Measurements from ENCODE around the gene HES2.
"Not testable (repeated sequence)": the region's sequence is repeated elsewhere in the genome, so short reads cannot be mapped to it uniquely, and the experiment has no call there.

Gene HES2

GRCh38 chr1:6453895-6454855 lies 34.5 kb upstream of the HES2 start:
- DNase-seq: not testable (repeated sequence)

- no peak for DNase-seq
Observed at GRCh38 chr1:6450943-6451373, 31.2 kb upstream of the HES2 start.

- DNase-seq: not testable (repeated sequence)
Observed at GRCh38 chr1:6450486-6450885, 30.8 kb upstream of the HES2 start.

GRCh38 chr1:6450005-6450450 lies 30.3 kb upstream of the HES2 start:
- DNase-seq: no peak

DNA sequence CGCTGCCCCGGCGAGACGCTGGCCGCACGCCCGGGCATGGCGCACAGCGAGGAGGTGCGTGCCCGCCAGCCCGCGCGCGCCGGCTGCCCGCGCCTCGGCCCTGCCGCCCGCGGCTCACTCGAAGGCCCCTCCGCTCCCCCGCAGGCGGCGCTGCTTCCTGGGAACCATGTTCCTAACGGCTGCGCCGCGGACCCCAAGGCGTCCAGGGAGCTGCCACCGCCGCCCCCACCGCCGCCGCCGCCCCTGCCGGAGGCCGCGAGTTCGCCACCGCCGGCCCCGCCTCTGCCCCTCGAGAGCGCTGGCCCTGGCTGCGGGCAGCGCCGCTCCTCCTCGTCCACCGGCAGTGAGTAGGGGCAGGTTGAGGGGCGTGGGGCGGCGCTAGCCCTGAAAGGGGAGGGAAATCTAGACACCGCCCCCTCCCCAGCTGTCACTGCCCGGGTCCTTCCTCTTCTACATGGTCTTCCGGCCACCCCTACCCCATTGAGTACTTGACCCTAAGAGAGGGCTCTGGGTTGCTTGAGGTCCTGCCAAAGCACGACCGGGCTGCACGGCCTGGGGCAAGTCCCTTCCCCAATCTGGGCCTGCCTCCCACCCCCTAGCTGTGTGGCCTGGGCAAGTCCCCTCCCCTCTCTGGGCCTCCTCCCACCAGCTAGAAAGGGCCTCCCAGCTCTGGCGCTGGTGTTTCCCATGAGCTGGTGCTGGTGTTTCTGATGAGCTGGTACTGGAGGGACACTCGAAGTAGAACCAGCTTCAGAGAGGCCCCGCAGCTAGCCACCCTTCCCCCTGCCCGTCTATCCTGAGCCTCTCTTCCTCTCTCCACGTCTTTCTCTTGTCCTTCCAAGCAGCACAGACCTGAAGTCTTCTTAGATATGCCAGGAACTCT lies 29.3 kb upstream of the HES2 start:
- no peak for DNase-seq

GRCh38 chr1:6447818-6448748 lies 28.4 kb upstream of the HES2 start:
- DNase-seq: no peak

DNA sequence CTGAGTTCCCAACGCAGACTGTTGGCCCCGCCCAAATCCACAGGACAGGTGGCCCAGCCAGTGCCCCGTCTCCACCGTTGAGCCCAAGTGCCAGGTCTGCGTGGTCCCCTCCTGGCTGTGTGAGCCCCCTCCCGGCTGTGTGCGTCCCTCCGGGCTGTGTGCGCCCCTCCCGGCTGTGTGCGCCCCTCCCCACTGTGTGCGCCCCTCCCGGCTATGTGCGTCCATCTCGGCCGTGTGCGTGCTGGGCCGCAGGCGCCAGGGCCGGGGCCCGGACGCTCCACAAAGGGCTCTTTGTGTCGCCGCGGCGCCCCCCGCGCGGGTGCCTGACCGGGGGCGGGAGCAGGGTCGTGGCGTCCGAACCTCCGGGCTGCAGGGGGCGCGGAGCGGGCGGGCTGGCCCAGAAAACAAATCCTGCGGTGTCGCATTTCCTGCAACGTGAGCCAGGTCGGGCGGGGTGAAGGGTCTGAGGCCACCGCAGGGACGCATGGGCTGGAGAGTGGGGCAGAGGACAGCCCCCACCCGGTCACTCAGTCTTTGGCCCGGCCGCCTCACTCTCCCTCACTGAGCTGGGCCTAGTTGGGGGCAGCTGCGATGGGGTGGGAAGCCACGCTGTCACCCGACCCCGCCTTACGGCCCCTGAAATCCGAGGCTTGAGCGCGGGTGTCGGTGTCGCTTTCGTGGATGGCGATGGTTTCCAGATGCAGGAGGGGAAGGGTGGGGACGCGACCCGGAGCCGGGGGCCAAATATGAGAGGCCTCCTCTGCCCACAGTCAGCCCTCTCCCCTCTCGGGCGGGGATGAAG lies 27.5 kb upstream of the HES2 start:
- DNase-seq: no peak

- DNase-seq: no peak
Observed at GRCh38 chr1:6446665-6447015, 26.9 kb upstream of the HES2 start.

GRCh38 chr1:6445929-6446328 lies 26.2 kb upstream of the HES2 start:
- not testable (repeated sequence) for DNase-seq

DNA sequence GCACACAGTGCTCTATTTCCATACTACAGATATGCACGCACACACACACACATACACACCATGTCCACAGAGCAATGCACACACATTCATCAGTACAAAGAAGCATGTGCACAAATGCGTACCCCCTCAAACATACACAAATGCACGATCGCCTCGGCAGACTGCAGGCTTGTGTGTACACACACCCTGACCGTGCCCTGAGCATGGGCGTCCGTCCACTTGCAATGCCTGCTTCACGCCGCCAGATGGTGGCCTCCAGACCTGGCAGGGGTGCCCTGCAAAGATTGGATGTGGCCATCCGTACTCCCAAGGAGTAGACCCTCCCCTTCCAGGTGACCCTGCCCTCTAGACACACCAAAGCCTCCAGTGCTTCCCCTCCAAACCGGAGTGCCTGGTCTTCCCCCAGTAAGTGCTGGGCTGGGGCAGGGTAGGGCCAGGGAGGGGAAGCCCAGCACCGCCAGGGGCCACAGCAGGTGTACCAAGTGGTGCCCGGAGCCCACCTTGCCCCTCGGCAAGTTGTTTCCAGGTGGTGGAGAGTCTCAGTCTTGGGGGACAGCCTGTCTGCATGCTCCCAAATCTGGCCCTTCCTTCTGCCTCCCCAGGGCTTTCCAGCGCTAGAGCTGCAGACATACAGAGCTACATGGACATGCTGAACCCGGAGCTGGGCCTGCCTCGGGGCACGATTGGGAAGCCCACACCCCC lies 25.5 kb upstream of the HES2 start:
- DNase-seq: peak; percentile 14 to 48

GRCh38 chr1:6444377-6444776 lies 24.7 kb upstream of the HES2 start:
- no peak for DNase-seq

GRCh38 chr1:6443339-6444115 lies 23.8 kb upstream of the HES2 start:
- no peak for DNase-seq

DNA sequence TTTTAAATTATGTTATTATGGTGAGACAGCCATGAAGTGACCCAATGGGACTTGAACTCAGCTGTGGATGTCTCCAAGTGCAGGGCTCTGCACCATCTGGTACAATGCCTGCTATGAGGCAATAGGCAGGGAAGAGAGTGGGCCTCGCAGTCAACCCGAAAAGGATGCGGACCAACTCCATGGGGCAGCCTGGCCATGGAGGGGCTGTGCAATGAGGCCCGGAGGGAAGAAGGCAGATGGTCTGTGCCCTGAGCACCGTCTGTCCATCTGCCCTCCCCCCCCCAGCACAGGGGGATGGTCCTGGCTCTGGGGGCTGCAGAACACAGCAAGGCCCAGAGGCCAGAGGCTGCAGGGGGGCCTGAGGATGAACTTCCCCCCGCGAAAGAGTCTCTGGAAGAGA lies 21.9 kb upstream of the HES2 start:
- no peak for DNase-seq

- peak in 1 of 2 donors; percentile 27 for DNase-seq
Observed at GRCh38 chr1:6440198-6441126, 20.7 kb upstream of the HES2 start.

GRCh38 chr1:6438047-6438525 lies 18.4 kb upstream of the HES2 start:
- DNase-seq: peak; percentile 24 to 54

GRCh38 chr1:6437012-6437700 lies 17.4 kb upstream of the HES2 start:
- peak in 1 of 2 donors; percentile 26 for DNase-seq

GRCh38 chr1:6436277-6436676 lies 16.6 kb upstream of the HES2 start:
- DNase-seq: not testable (repeated sequence)

DNA sequence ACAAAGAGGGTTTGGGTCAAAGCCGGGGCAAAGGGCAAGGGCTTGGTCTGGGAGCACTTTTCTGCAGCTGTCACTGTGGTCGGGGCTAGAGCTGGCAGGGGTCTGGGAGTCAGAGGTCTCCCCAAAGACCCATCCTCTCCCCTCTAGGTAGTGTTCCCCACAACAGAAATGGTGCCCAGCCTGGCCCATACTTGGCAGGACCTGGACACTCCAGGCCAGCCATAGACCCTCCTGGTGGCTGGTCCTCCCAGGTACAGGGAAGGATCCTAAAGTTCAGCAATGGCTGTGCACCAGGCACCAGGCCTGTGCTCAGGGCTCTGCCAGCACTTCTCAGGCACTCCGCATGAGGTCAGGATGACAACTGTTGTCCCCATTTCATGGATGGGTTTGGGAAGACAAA lies 15.8 kb upstream of the HES2 start:
- no peak for DNase-seq

Data from inflammatory macrophage (primary cell).